Fibroblast of lung (primary cell): ENCODE results near the gene NOB1.

ENCODE experiments used
- CTCF ChIP-seq, 2 donors: IDR thresholded peaks in 1 of 2; conservative IDR thresholded peaks in 1 of 2; 1 replicate in 1 of 2; 2 replicates in 1 of 2; pipeline ENCODE4 v1.5.1; 2011 to 2012; ENCODE audit warnings: low read length in 2 of 2, control low read depth in 1 of 2, inconsistent platforms in 1 of 2, low read depth in 1 of 2, mild to moderate bottlenecking in 1 of 2
- EZH2 ChIP-seq: IDR thresholded peaks from 2 replicates; pipeline ENCODE4 v1.5.1; 2012; ENCODE audit warnings: low read length, control low read depth, mild to moderate bottlenecking; ENCODE audit errors: missing control alignments

GRCh38 chr16:69771651-69771967 is 16.9 kb upstream of the NOB1 start:
- no peak for TF ChIP-seq CTCF (conservative IDR thresholded peaks at IDR 0.05 in 1 of 2, IDR thresholded peaks at IDR 0.05 in 1 of 2; ENCODE audit: low read depth in 1 of 2, low read length in 2 of 2)
- no peak for TF ChIP-seq EZH2
